Dedifferentiated amniotic fluid mesenchymal stem cell (primary cell): ENCODE measurements around the gene CGAS.
"Not testable (repeated sequence)": the region's sequence is repeated elsewhere in the genome, so short reads cannot be mapped to it uniquely, and the experiment has no call there.

Source experiments
- DNase-seq: peaks from one replicate; pipeline ENCODE4 v3.0.0-alpha.2; 2016; ENCODE audit errors: extremely low spot score

Gene CGAS

GRCh38 chr6:73395875-73396274 is 56.2 kb downstream of the CGAS start:
- no peak for DNase-seq

- DNase-seq, result no peak
Observed at GRCh38 chr6:73394577-73395354, 57.3 kb downstream of the CGAS start, which contains the start of gene DDX43. DDX43 (plus strand) TSS chr6:73394828; CDS start chr6:73394906, 78 bp downstream.

- no peak for DNase-seq
Observed at GRCh38 chr6:73393278-73393677, 58.8 kb downstream of the CGAS start.

- not testable (repeated sequence) for DNase-seq
Observed at GRCh38 chr6:73392188-73392587, 59.9 kb downstream of the CGAS start.

- no peak for DNase-seq
Observed at GRCh38 chr6:73391675-73392074, 60.4 kb downstream of the CGAS start.

- DNase-seq, result no peak
Observed at GRCh38 chr6:73389854-73390253, 62.2 kb downstream of the CGAS start.

- peak; percentile 51 for DNase-seq
Observed at GRCh38 chr6:73388800-73389512, 63.1 kb downstream of the CGAS start.

GRCh38 chr6:73388433-73388799 is 63.7 kb downstream of the CGAS start:
- no peak for DNase-seq

GRCh38 chr6:73382462-73383113 is 69.5 kb downstream of the CGAS start:
- DNase-seq, result no peak

GRCh38 chr6:73381531-73381930 is 70.6 kb downstream of the CGAS start:
- not testable (repeated sequence) for DNase-seq

GRCh38 chr6:73377225-73377624 is 74.9 kb downstream of the CGAS start:
- no peak for DNase-seq

GRCh38 chr6:73375216-73375615 is 76.9 kb downstream of the CGAS start:
- DNase-seq, result peak; percentile 6
